Measurements from ENCODE around the gene CRACDL.

Gene CRACDL

DNA sequence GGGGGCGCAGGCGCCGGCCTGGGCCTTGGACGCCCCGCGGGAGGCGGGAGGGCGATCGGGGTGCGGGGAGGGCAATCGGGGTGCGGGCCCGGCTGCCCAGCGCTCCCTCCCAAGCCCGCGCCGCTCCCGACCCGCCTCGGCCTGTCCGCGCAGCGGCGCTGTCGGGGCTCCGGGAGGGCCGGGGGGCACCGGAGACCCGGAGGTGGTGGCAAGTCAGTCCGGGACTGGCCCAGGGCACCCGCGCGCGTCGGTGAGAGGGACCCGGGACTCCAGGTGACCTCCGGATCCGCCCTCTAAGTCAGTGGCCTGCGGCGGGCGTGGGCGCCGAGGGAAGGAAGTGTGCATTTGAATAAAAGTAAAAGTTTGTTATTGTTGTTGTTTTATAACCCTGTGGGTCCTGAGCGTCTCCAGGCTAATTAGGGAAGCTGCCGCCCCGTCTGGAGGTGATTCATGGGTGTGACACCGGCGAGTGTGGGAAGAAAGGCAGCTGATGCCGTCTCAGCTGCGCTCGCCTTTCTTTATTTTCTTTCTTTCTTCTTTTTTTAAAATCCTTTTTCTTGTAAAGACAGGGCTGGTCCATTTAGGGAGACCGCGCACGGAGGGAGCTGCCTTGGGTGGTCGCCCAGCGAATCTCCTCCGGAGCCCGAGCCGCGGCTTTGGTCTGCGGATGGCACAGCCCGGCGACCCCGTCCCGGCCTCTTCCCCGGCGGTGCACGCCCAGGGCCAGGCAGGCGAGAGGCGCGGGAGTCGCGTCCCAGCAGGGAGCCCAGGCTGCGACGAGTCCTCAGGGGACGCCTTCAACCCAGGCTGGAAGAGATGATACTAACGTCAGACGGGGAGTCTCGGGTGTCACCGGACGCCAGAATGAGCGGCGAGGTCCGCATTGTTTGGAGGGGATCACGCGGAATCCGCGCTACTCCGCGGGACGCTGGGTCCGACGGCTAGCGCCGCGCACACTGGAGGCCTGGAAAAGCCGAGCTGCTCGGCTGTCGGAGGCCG, 627 bp upstream of the CRACDL start:
- H3K4me1 ChIP-seq (ENCODE audit: control insufficient read depth in 2 of 2, insufficient read depth in 1 of 2, low read depth in 1 of 2, low read length in 2 of 2): peaks cover 0 to 4% of the 10 kb centered on the region in 2 donors
- H4K91ac ChIP-seq (ENCODE audit: low read depth, low read length, poor library complexity): no peak overlapping the region
- no peak overlapping the region for H2BK5ac ChIP-seq (ENCODE audit: low read length)
- H2BK12ac ChIP-seq (ENCODE audit: low read length): no peak overlapping the region
- H3K9ac ChIP-seq (ENCODE audit: low read depth, low read length, poor library complexity): peak overlapping the region; percentile 30
- H3K4me3 ChIP-seq (ENCODE audit: low read length in 2 of 2): peak overlapping the region; percentile 29 to 80
- no CpG with 5 or more reads among the region's 100 CpGs for WGBS, 2 donors (ENCODE audit: extremely low coverage in 2 of 2, insufficient read length in 2 of 2, insufficient replicate concordance in 1 of 2)
- H2BK120ac ChIP-seq (ENCODE audit: low read depth, low read length): no peak overlapping the region
- peaks cover 0 to 15% of the 10 kb centered on the region in 2 donors for H3K9me3 ChIP-seq (replicated peaks in 1 of 2; ENCODE audit: control insufficient read depth in 2 of 2, insufficient read depth in 1 of 2, low read depth in 1 of 2, low read length in 2 of 2)
- no peaks in the 10 kb centered on the region for H3K36me3 ChIP-seq (replicated peaks in 1 of 2; ENCODE audit: control insufficient read depth in 2 of 2, insufficient read depth in 2 of 2, low read length in 2 of 2)
- H2BK15ac ChIP-seq (ENCODE audit: low read length): no peak overlapping the region
- no peak overlapping the region for H2AK5ac ChIP-seq (ENCODE audit: low read depth, low read length)
- H3K27ac ChIP-seq (replicated peaks; ENCODE audit: low read length): no peak overlapping the region
- H3K4ac ChIP-seq (ENCODE audit: low read length): no peak overlapping the region
- no peaks in the 10 kb centered on the region for H3K79me1 ChIP-seq (ENCODE audit: low read depth, low read length)
- H3K4me2 ChIP-seq (ENCODE audit: insufficient read depth, low read length, poor library complexity, severe bottlenecking): peak overlapping the region; percentile 91
- H2AFZ ChIP-seq (ENCODE audit: low read length): peak overlapping the region; percentile 82
- peaks cover 11 to 87% (median 46%) of the 10 kb centered on the region in 3 experiments for H3K27me3 ChIP-seq (ENCODE audit: control insufficient read depth in 3 of 3, insufficient read depth in 3 of 3, low read depth in 1 of 3, low read length in 3 of 3)
- H3K14ac ChIP-seq (ENCODE audit: low read length): no peak overlapping the region
- peak overlapping the region; percentile 59 for H3K18ac ChIP-seq (ENCODE audit: low read length)
- H3K23ac ChIP-seq (ENCODE audit: low read depth, low read length, poor library complexity): peak overlapping the region; percentile 39
- peak; percentile 49 for DNase-seq (ENCODE audit: low spot score)
- no peak overlapping the region for H4K8ac ChIP-seq (ENCODE audit: low read depth, low read length)

DNA sequence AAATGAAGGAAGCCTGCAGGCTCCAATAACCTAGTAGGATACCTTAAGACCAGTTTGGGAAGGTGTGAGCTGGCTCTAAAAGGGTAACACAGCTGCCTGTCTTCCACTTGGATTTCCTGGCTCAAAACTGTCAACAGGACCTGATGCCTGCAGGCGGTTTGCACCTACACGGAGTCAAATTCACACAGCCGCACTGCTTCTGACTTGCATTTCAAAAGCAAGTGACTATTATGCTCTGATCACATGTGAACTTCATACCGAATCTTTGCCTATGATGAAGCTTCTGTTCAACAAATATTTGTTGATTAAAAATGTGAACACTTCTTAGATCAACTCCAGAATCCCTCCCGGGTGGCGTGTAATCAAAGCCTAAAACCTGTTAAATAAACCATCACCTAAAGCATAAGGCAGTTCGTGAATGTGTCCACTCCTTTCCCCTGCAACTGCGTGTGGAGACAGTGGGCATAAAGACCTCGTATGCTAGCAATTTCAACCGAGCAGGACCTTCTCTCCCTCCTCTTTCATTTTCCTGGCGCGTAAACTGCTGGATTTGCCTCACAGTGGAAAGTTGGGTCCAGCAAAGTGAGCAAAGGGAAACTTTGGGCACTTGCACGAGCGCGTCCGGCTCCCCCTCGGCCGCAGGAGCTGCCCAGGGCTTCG, 784 bp downstream of the CRACDL start:
- peaks cover 0 to 4% of the 10 kb centered on the region in 2 donors for H3K4me1 ChIP-seq (ENCODE audit: control insufficient read depth in 2 of 2, insufficient read depth in 1 of 2, low read depth in 1 of 2, low read length in 2 of 2)
- no peaks in the 10 kb centered on the region for H3K79me1 ChIP-seq (ENCODE audit: low read depth, low read length)
- peak overlapping the region in 1 of 2 donors; percentile 42 for H3K4me3 ChIP-seq (ENCODE audit: low read length in 2 of 2)
- no peak overlapping the region for H3K14ac ChIP-seq (ENCODE audit: low read length)
- H3K9me3 ChIP-seq (replicated peaks in 1 of 2; ENCODE audit: control insufficient read depth in 2 of 2, insufficient read depth in 1 of 2, low read depth in 1 of 2, low read length in 2 of 2): peaks cover 0 to 15% of the 10 kb centered on the region in 2 donors
- no peaks in the 10 kb centered on the region for H3K36me3 ChIP-seq (replicated peaks in 1 of 2; ENCODE audit: control insufficient read depth in 2 of 2, insufficient read depth in 2 of 2, low read length in 2 of 2)
- H4K8ac ChIP-seq (ENCODE audit: low read depth, low read length): no peak overlapping the region
- H2BK120ac ChIP-seq (ENCODE audit: low read depth, low read length): no peak overlapping the region
- H3K18ac ChIP-seq (ENCODE audit: low read length): no peak overlapping the region
- H3K27ac ChIP-seq (replicated peaks; ENCODE audit: low read length): no peak overlapping the region
- H2AFZ ChIP-seq (ENCODE audit: low read length): peak overlapping the region; percentile 82
- H2BK5ac ChIP-seq (ENCODE audit: low read length): no peak overlapping the region
- no peak overlapping the region for H4K91ac ChIP-seq (ENCODE audit: low read depth, low read length, poor library complexity)
- no peak for DNase-seq (ENCODE audit: low spot score)
- peaks cover 11 to 86% (median 46%) of the 10 kb centered on the region in 3 experiments for H3K27me3 ChIP-seq (ENCODE audit: control insufficient read depth in 3 of 3, insufficient read depth in 3 of 3, low read depth in 1 of 3, low read length in 3 of 3)
- no peak overlapping the region for H3K23ac ChIP-seq (ENCODE audit: low read depth, low read length, poor library complexity)
- WGBS, 2 donors (ENCODE audit: extremely low coverage in 2 of 2, insufficient read length in 2 of 2, insufficient replicate concordance in 1 of 2): no CpG with 5 or more reads among the region's 19 CpGs
- H3K9ac ChIP-seq (ENCODE audit: low read depth, low read length, poor library complexity): peak overlapping the region; percentile 0
- H2BK15ac ChIP-seq (ENCODE audit: low read length): no peak overlapping the region
- H3K4me2 ChIP-seq (ENCODE audit: insufficient read depth, low read length, poor library complexity, severe bottlenecking): peak overlapping the region; percentile 91
- no peak overlapping the region for H2BK12ac ChIP-seq (ENCODE audit: low read length)
- no peak overlapping the region for H3K4ac ChIP-seq (ENCODE audit: low read length)
- H2AK5ac ChIP-seq (ENCODE audit: low read depth, low read length): no peak overlapping the region

DNA sequence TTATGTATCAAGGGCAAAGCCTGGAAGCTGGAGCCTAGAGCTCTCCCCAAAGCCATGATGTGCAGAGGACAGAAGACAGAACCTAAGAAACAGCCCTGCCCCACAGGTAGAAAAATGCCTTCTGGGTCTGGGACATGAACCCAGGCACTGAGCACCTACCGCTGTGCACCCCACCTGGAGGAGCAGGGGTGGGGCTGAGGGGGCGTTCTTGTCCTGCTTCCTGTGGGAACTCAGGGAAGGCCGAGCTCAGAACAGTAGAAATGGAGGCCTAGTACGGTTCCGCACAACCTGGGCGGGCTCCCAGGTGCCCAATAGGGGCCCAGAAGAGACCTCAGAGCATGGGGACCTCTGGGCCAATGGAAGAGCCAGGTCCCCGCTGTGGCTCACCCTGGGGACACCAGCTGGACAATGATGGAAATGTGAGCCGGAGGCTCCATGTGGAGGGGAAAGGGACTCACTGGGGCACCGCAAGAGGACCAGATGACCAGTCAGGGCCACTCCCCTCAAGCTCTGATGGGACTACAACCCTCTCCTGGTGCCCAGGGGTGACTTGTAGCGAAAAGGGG, 3.2 kb downstream of the CRACDL start:
- H3K4me1 ChIP-seq (ENCODE audit: control insufficient read depth in 2 of 2, insufficient read depth in 1 of 2, low read depth in 1 of 2, low read length in 2 of 2): peaks cover 0 to 4% of the 10 kb centered on the region in 2 donors
- no peak overlapping the region for H3K14ac ChIP-seq (ENCODE audit: low read length)
- no peak overlapping the region for H3K4ac ChIP-seq (ENCODE audit: low read length)
- H3K23ac ChIP-seq (ENCODE audit: low read depth, low read length, poor library complexity): no peak overlapping the region
- no peak overlapping the region for H2AFZ ChIP-seq (ENCODE audit: low read length)
- H3K79me1 ChIP-seq (ENCODE audit: low read depth, low read length): no peaks in the 10 kb centered on the region
- peaks cover 9 to 64% (median 35%) of the 10 kb centered on the region in 3 experiments for H3K27me3 ChIP-seq (ENCODE audit: control insufficient read depth in 3 of 3, insufficient read depth in 3 of 3, low read depth in 1 of 3, low read length in 3 of 3)
- no peak overlapping the region for H4K8ac ChIP-seq (ENCODE audit: low read depth, low read length)
- DNase-seq (ENCODE audit: low spot score): no peak
- WGBS, 2 donors (ENCODE audit: extremely low coverage in 2 of 2, insufficient read length in 2 of 2, insufficient replicate concordance in 1 of 2): no CpG with 5 or more reads among the region's 10 CpGs
- H3K9me3 ChIP-seq (replicated peaks in 1 of 2; ENCODE audit: control insufficient read depth in 2 of 2, insufficient read depth in 1 of 2, low read depth in 1 of 2, low read length in 2 of 2): peaks cover 0 to 8% of the 10 kb centered on the region in 2 donors
- no peaks in the 10 kb centered on the region for H3K36me3 ChIP-seq (replicated peaks in 1 of 2; ENCODE audit: control insufficient read depth in 2 of 2, insufficient read depth in 2 of 2, low read length in 2 of 2)
- no peak overlapping the region for H3K4me2 ChIP-seq (ENCODE audit: insufficient read depth, low read length, poor library complexity, severe bottlenecking)
- H4K91ac ChIP-seq (ENCODE audit: low read depth, low read length, poor library complexity): no peak overlapping the region
- no peak overlapping the region for H3K4me3 ChIP-seq (ENCODE audit: low read length in 2 of 2)
- H2BK5ac ChIP-seq (ENCODE audit: low read length): no peak overlapping the region
- H2BK15ac ChIP-seq (ENCODE audit: low read length): no peak overlapping the region
- no peak overlapping the region for H2AK5ac ChIP-seq (ENCODE audit: low read depth, low read length)
- no peak overlapping the region for H2BK12ac ChIP-seq (ENCODE audit: low read length)
- H3K9ac ChIP-seq (ENCODE audit: low read depth, low read length, poor library complexity): no peak overlapping the region
- H3K18ac ChIP-seq (ENCODE audit: low read length): no peak overlapping the region
- no peak overlapping the region for H3K27ac ChIP-seq (replicated peaks; ENCODE audit: low read length)
- no peak overlapping the region for H2BK120ac ChIP-seq (ENCODE audit: low read depth, low read length)

Data from neuronal stem cell (in vitro differentiated cells).